ENCODE results near the gene MKLN1.
A peak's percentile ranks its signal among the peaks of the same experiment; 100 is the strongest.
"Not testable (repeated sequence)": the region's sequence is repeated elsewhere in the genome, so short reads cannot be mapped to it uniquely, and the experiment has no call there.

MKLN1 gene

GRCh38 chr7:131504157-131504899 lies 176.7 kb downstream of the MKLN1 start:
- DNase-seq = no peak

- not testable (repeated sequence) for DNase-seq
These were observed 177.5 kb downstream of the MKLN1 start for GRCh38 chr7:131505037-131505620.

- no peak for DNase-seq
These were observed 178.2 kb downstream of the MKLN1 start for GRCh38 chr7:131505636-131506557.

- DNase-seq = no peak
These were observed 178.9 kb downstream of the MKLN1 start for GRCh38 chr7:131506597-131506996.

GRCh38 chr7:131507592-131508331 lies 180.1 kb downstream of the MKLN1 start:
- DNase-seq = peak; percentile 70

- DNase-seq = no peak
These were observed 181.2 kb downstream of the MKLN1 start for GRCh38 chr7:131508754-131509486.

GRCh38 chr7:131509781-131510180 lies 182.1 kb downstream of the MKLN1 start:
- DNase-seq = no peak

GRCh38 chr7:131511071-131511470 lies 183.4 kb downstream of the MKLN1 start:
- no peak for DNase-seq

- DNase-seq = no peak
These were observed 184.3 kb downstream of the MKLN1 start for GRCh38 chr7:131511774-131512535.

GRCh38 chr7:131513245-131514061 lies 185.8 kb downstream of the MKLN1 start:
- DNase-seq = peak; percentile 96

GRCh38 chr7:131515471-131515870 lies 187.8 kb downstream of the MKLN1 start:
- DNase-seq = not testable (repeated sequence)

- DNase-seq = no peak
These were observed 189.7 kb downstream of the MKLN1 start for GRCh38 chr7:131517218-131517923.

GRCh38 chr7:131518626-131519025 lies 190.9 kb downstream of the MKLN1 start:
- no peak for DNase-seq

- DNase-seq = peak; percentile 4
These were observed 194.0 kb downstream of the MKLN1 start for GRCh38 chr7:131521651-131522163.

GRCh38 chr7:131522325-131522930 lies 194.8 kb downstream of the MKLN1 start:
- no peak for DNase-seq

- DNase-seq = no peak
These were observed 196.4 kb downstream of the MKLN1 start for GRCh38 chr7:131524115-131524514.

- DNase-seq = no peak
These were observed 197.0 kb downstream of the MKLN1 start for GRCh38 chr7:131524703-131525102.

- no peak for DNase-seq
These were observed 198.1 kb downstream of the MKLN1 start for GRCh38 chr7:131525820-131526219.

GRCh38 chr7:131527456-131527855 lies 199.8 kb downstream of the MKLN1 start:
- no peak for DNase-seq
